Sigmoid colon (tissue), 4 donors: ENCODE data around the gene LGALS1.
"Not testable (repeated sequence)": the region's sequence is repeated elsewhere in the genome, so short reads cannot be mapped to it uniquely, and the experiment has no call there.

Experiments
- CTCF ChIP-seq, 4 experiments: fragments of 450-650 bp in 3 of 4; fragments of 200-600 bp in 1 of 4; IDR thresholded peaks; one replicate each; pipeline ENCODE4 v1.5.1; 2016 to 2019; ENCODE audit warnings: antibody characterized with exemption in 4 of 4, mild to moderate bottlenecking in 3 of 4, moderate library complexity in 2 of 4
- POLR2A ChIP-seq, 2 donors: fragments of 450-650 bp; IDR thresholded peaks; one replicate each; pipeline ENCODE4 v1.6.1; 2016; ENCODE audit warnings: antibody characterized with exemption in 2 of 2, mild to moderate bottlenecking in 2 of 2, moderate library complexity in 2 of 2
- POLR2AphosphoS5 ChIP-seq, 4 donors: sonication (generic); formaldehyde crosslinking; IDR thresholded peaks; one replicate each; pipeline ENCODE4 v1.6.1; 2017; ENCODE audit warnings: antibody characterized with exemption in 4 of 4

GRCh38 chr22:37717235-37717634 lies 41.8 kb downstream of the LGALS1 start:
- TF ChIP-seq POLR2A, CTCF, POLR2AphosphoS5 (IDR thresholded peaks at IDR 0.05): not testable (repeated sequence)
